HepG2 (cell line): ENCODE data around the gene TMTC3. TPM values are rescaled to one million over a fixed set of nuclear protein-coding genes. Genes with fewer than 3 reads are reported as not detected.

Experiments
- ATAC-seq: fragments of 200-7000 bp; cut with Tn5 transposase; 3 replicates; pipeline ENCODE4 v1.9.1; 2020; ENCODE audit warnings: mild to moderate bottlenecking, moderate library complexity
- BruUV-seq: library from RNA; stranded (reverse); fragments of 400-500 nt; replicated peaks from 2 replicates; lab custom pipeline; 2021; lab: Mats Ljungman, UMichigan
- CTCF ChIA-PET: fragments of 300-600 bp; formaldehyde crosslinking; extraction: SDS; loops from one replicate; lab custom pipeline; 2021; ENCODE audit warnings: low total read pairs, inconsistent platforms, low intra/inter-chr PET ratio; lab: Yijun Ruan, JAX
- POLR2A ChIA-PET: fragments of 350-600 bp; sonication (Branson Sonifier 250); formaldehyde crosslinking; loops from one replicate; lab custom pipeline; 2020; ENCODE audit warnings: antibody characterized with exemption, inconsistent platforms; lab: Yijun Ruan, JAX
- DNase-seq: peaks from one replicate; pipeline ENCODE4 v3.0.0-alpha.2; 2015; ENCODE audit warnings: low spot score
- FAIRE-seq: peaks from 3 replicates; lab custom pipeline; 2011; peaks lifted over from hg19 to GRCh38; lab: Jason Lieb, UNC
- H2AFZ ChIP-seq: one replicate; pipeline ENCODE4 v1.6.1; 2011; ENCODE audit warnings: low read length, inconsistent platforms
- H3K27ac ChIP-seq: fragments of 300-600 bp; 3 replicates; pipeline ENCODE4 v1.8.0; 2011; ENCODE audit warnings: mixed run types, mild to moderate bottlenecking, mixed read lengths, low read length, inconsistent platforms; ENCODE audit not compliant: insufficient read depth; ENCODE audit errors: extremely low read length
- H3K27me3 ChIP-seq, 2 experiments: fragments of 200-600 bp in 1 of 2; 2 replicates in 1 of 2; 3 replicates in 1 of 2; pipeline versions ENCODE4 v1.6.0 to v1.8.0; 2011; ENCODE audit warnings: low read length in 2 of 2, mild to moderate bottlenecking in 2 of 2, moderate library complexity in 2 of 2, inconsistent platforms in 1 of 2; ENCODE audit not compliant: insufficient read depth in 2 of 2, control insufficient read depth in 1 of 2
- H3K36me3 ChIP-seq, 2 experiments: fragments of 200-600 bp in 1 of 2; replicated peaks in 1 of 2; 2 replicates in 1 of 2; 3 replicates in 1 of 2; pipeline versions ENCODE4 v1.5.1 to v1.8.0; 2011; ENCODE audit warnings: low read length in 2 of 2, inconsistent platforms in 1 of 2; ENCODE audit not compliant: insufficient read depth in 2 of 2, control insufficient read depth in 1 of 2
- H3K4me1 ChIP-seq: 2 replicates; pipeline ENCODE4 v1.5.1; 2012; ENCODE audit warnings: low read length, inconsistent platforms; ENCODE audit not compliant: insufficient read depth
- H3K4me2 ChIP-seq: 2 replicates; pipeline ENCODE4 v1.6.0; 2011; ENCODE audit warnings: low read depth, low read length, inconsistent platforms
- H3K4me3 ChIP-seq, 3 experiments: fragments of 200-600 bp in 1 of 3; sonication (generic), shearing (Covaris generic) in 1 of 3; replicated peaks in 1 of 3; 2 replicates each; pipeline ENCODE4 v1.5.1; 2011 to 2016; ENCODE audit warnings: low read length in 3 of 3, inconsistent platforms in 2 of 3, low read depth in 2 of 3, mild to moderate bottlenecking in 2 of 3, control low read depth in 1 of 3, mixed read lengths in 1 of 3; ENCODE audit not compliant: insufficient read depth in 1 of 3
- H3K79me2 ChIP-seq: one replicate; pipeline ENCODE4 v1.6.1; 2011; ENCODE audit warnings: low read length, inconsistent platforms; ENCODE audit not compliant: insufficient read depth
- H3K9ac ChIP-seq: 2 replicates; pipeline ENCODE4 v1.6.0; 2011; ENCODE audit warnings: mild to moderate bottlenecking, low read depth, low read length, inconsistent platforms; ENCODE audit not compliant: insufficient read depth
- H3K9me3 ChIP-seq: 2 replicates; pipeline ENCODE4 v1.5.1; 2012; ENCODE audit warnings: mild to moderate bottlenecking, low read length
- H4K20me1 ChIP-seq: 2 replicates; pipeline ENCODE4 v1.6.0; 2011; ENCODE audit warnings: inconsistent platforms, mild to moderate bottlenecking, low read length, moderate library complexity; ENCODE audit not compliant: insufficient read depth
- HOXD1 ChIP-seq: sonication (generic); formaldehyde crosslinking; IDR thresholded peaks from 2 replicates; pipeline ENCODE4 v1.5.0; 2020; ENCODE audit warnings: missing genetic modification reagents
- KDM4B ChIP-seq: sonication (generic); formaldehyde crosslinking; IDR thresholded peaks from 2 replicates; pipeline ENCODE4 v1.4.0; 2020; ENCODE audit warnings: missing genetic modification reagents
- MEIS1 ChIP-seq: sonication (generic); formaldehyde crosslinking; IDR thresholded peaks from 2 replicates; pipeline ENCODE4 v1.9.0; 2021; ENCODE audit warnings: mild to moderate bottlenecking, missing genetic modification reagents, moderate library complexity, borderline replicate concordance
- NFYB ChIP-seq: sonication (generic); formaldehyde crosslinking; IDR thresholded peaks from 2 replicates; pipeline ENCODE4 v1.4.0; 2020; ENCODE audit warnings: missing genetic modification reagents
- SMAD3 ChIP-seq: sonication (generic); formaldehyde crosslinking; IDR thresholded peaks from 2 replicates; pipeline ENCODE4 v1.4.0; 2020; ENCODE audit warnings: missing genetic modification reagents
- TSC22D2 ChIP-seq: sonication (generic); formaldehyde crosslinking; IDR thresholded peaks from 2 replicates; pipeline ENCODE4 v1.5.1; 2020; ENCODE audit warnings: missing genetic modification reagents, mild to moderate bottlenecking, borderline replicate concordance
- ZNF251 ChIP-seq: sonication (generic); formaldehyde crosslinking; IDR thresholded peaks from 2 replicates; pipeline ENCODE4 v1.9.0; 2021; ENCODE audit warnings: mild to moderate bottlenecking, missing genetic modification reagents
- ZNF263 ChIP-seq: sonication (generic); formaldehyde crosslinking; IDR thresholded peaks from 2 replicates; pipeline ENCODE4 v1.4.0; 2020; ENCODE audit warnings: missing genetic modification reagents
- ZNF562 ChIP-seq: sonication (generic); formaldehyde crosslinking; IDR thresholded peaks from 2 replicates; pipeline ENCODE4 v1.8.0; 2022; ENCODE audit warnings: missing genetic modification reagents, borderline replicate concordance
- ZNF567 ChIP-seq: sonication (generic); formaldehyde crosslinking; IDR thresholded peaks from 2 replicates; pipeline ENCODE4 v1.8.1; 2023; ENCODE audit warnings: mild to moderate bottlenecking, missing genetic modification reagents, borderline replicate concordance
- in situ Hi-C: cut with HindIII; loops from 2 replicates; pipeline ENCODE4 v1.10.0; 2017; ENCODE audit warnings: low pct_unique_long_range_greater_than_20kb; ENCODE audit not compliant: extremely low pct_ligation_motif_present
- intact Hi-C: fragments of 100-400 bp; cut with micrococcal nuclease; formaldehyde crosslinking; loops from one replicate; pipeline ENCODE4 v1.10.0; 2022; ENCODE audit not compliant: unreplicated experiment
- polyA plus RNA-seq, 8 experiments: library from polyadenylated mRNA; depleted of rRNA in 3 of 8; stranded (reverse) in 7 of 8; unstranded in 1 of 8; fragments of >200 nt; fragmentation: Illumina TruSeq in 4 of 8; extraction: Trizol in 4 of 8; gene quantifications; 2 replicates each; pipeline versions ENCODE4 v1.2.1 to v1.2.3, GENCODE V29; 2011 to 2016; ENCODE audit warnings: low read depth in 4 of 8, missing spikeins in 1 of 8, mixed read lengths in 1 of 8; ENCODE audit not compliant: insufficient read depth in 1 of 8
- total RNA-seq, 5 experiments: library from RNA; depleted of rRNA; stranded (reverse); fragments of >200 nt; fragmentation: Illumina TruSeq; extraction: Trizol; gene quantifications; 2 replicates each; pipeline ENCODE4 v1.2.3, GENCODE V29; 2016; ENCODE audit warnings: low read depth in 1 of 5
- TF ChIP-seq, protein P1 (sequence below): sonication (generic); formaldehyde crosslinking; IDR thresholded peaks from 2 replicates; pipeline ENCODE4 v1.5.1; 2020; ENCODE audit warnings: mild to moderate bottlenecking, moderate library complexity, missing genetic modification reagents
- TF ChIP-seq, protein P2 (sequence below): sonication (generic); formaldehyde crosslinking; IDR thresholded peaks from 2 replicates; pipeline ENCODE4 v1.5.1; 2020; ENCODE audit warnings: mild to moderate bottlenecking, missing genetic modification reagents, moderate library complexity

Gene TMTC3
- total and polyA plus RNA-seq, 2 of the 13 experiments (the other 11 are each of a cell fraction or from before 2014, with no cell fraction given), result 6.3 to 22.5 TPM

DNA sequence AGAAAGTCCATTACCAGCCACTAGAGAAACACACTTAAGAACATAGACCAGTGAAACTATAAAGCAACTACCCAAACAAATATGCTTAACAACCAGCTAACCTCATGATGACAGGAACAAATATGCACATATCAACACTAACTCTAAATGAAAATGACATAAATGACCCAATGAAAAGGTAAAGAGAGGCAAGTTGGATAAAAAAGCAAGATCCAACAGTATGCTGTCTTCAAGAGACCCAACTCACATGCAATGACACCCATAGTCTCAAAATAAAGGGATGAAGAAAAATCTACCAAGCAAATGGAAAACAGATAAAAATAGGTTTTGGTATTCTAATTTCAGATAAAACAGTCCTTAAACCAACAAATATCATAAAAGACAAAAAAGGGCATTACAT is 77.8 kb downstream of the TMTC3 start:
- H3K27ac ChIP-seq, result no peak overlapping the region
- in situ Hi-C loops, result no loop called here
- FAIRE-seq, result no peak

DNA sequence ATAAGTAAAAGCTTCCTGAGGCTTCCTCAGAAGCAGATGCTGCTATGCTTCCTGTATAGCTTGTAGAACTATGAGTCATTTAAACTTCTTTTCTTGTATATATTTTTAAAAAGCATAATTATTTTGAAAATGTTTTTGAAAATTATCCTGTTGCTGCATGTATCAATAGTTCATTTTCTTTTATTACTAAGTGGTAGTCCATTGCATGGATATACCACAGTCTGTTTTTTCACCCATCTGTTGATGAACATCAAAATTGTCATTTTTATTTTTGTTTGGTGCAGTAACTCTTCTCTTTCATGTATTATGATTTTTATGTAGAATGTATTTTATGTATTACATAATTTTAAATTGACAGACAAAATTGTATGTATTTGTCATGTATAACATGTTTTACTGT is 81.4 kb downstream of the TMTC3 start:
- intact Hi-C loops, result no loop called here
- H3K4me1 ChIP-seq, result no peaks in the 10 kb centered on the region
- no peak overlapping the region for H3K9ac ChIP-seq
- H3K9me3 ChIP-seq, result peaks cover 14% of the 10 kb centered on the region
- DNase-seq, result no peak
- H3K79me2 ChIP-seq, result no peaks in the 10 kb centered on the region
- no peaks in the 10 kb centered on the region for H4K20me1 ChIP-seq
- no peaks in the 10 kb centered on the region for H3K36me3 ChIP-seq
- BruUV-seq, result no TSS peak
- H2AFZ ChIP-seq, result no peak overlapping the region
- H3K4me2 ChIP-seq, result no peak overlapping the region
- in situ Hi-C loops, result no loop called here
- no peak overlapping the region for H3K27ac ChIP-seq
- ATAC-seq, result no peak
- no peaks in the 10 kb centered on the region for H3K27me3 ChIP-seq
- no peak for FAIRE-seq
- CTCF ChIA-PET, result no interaction called here
- H3K4me3 ChIP-seq, result no peak overlapping the region
- POLR2A ChIA-PET, result no interaction called here
- TF ChIP-seq SMAD3, result no peak
- no peak for TF ChIP-seq ZNF251
- TF ChIP-seq KDM4B (CRISPR knock-in tag), result no peak
- TF ChIP-seq, protein P1, sequence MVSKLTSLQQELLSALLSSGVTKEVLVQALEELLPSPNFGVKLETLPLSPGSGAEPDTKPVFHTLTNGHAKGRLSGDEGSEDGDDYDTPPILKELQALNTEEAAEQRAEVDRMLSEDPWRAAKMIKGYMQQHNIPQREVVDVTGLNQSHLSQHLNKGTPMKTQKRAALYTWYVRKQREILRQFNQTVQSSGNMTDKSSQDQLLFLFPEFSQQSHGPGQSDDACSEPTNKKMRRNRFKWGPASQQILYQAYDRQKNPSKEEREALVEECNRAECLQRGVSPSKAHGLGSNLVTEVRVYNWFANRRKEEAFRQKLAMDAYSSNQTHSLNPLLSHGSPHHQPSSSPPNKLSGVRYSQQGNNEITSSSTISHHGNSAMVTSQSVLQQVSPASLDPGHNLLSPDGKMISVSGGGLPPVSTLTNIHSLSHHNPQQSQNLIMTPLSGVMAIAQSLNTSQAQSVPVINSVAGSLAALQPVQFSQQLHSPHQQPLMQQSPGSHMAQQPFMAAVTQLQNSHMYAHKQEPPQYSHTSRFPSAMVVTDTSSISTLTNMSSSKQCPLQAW, result no peak
- TF ChIP-seq NFYB, result no peak
- no peak for TF ChIP-seq ZNF562 (CRISPR knock-in tag)

More for the DNA sequence above, 77.8 kb downstream of the TMTC3 start:
- no peaks in the 10 kb centered on the region for H3K4me1 ChIP-seq
- no peaks in the 10 kb centered on the region for H3K36me3 ChIP-seq
- no peaks in the 10 kb centered on the region for H3K79me2 ChIP-seq
- no peak overlapping the region for H3K4me2 ChIP-seq
- no peaks in the 10 kb centered on the region for H4K20me1 ChIP-seq
- intact Hi-C loops, result no loop called here
- BruUV-seq, result no TSS peak
- ATAC-seq, result no peak
- POLR2A ChIA-PET, result no interaction called here
- TF ChIP-seq, protein P1, result no peak
- TF ChIP-seq TSC22D2 (CRISPR knock-in tag) (no peak), ZNF263 (CRISPR knock-in tag) (no peak), MEIS1 (no peak), ZNF567 (CRISPR knock-in tag) (no peak), HOXD1 (no peak)
- TF ChIP-seq, protein P2, sequence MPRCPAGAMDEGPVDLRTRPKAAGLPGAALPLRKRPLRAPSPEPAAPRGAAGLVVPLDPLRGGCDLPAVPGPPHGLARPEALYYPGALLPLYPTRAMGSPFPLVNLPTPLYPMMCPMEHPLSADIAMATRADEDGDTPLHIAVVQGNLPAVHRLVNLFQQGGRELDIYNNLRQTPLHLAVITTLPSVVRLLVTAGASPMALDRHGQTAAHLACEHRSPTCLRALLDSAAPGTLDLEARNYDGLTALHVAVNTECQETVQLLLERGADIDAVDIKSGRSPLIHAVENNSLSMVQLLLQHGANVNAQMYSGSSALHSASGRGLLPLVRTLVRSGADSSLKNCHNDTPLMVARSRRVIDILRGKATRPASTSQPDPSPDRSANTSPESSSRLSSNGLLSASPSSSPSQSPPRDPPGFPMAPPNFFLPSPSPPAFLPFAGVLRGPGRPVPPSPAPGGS, result no peak
- H3K9ac ChIP-seq, result no peak overlapping the region
- no peak overlapping the region for H2AFZ ChIP-seq
- CTCF ChIA-PET, result no interaction called here
- H3K4me3 ChIP-seq, result no peak overlapping the region
- peaks cover 14% of the 10 kb centered on the region for H3K9me3 ChIP-seq
- H3K27me3 ChIP-seq, result no peaks in the 10 kb centered on the region
- DNase-seq, result no peak
